Liver (tissue), 9 donors: ENCODE results near the gene TBC1D10B. TPM values are rescaled to one million over a fixed set of nuclear protein-coding genes. Genes with fewer than 3 reads are reported as not detected.
A peak's percentile ranks its signal among the peaks of the same experiment; 100 is the strongest.

Experiments
- DNase-seq: peaks from one replicate; pipeline ENCODE4 v3.0.0-alpha.2; 2017; ENCODE audit warnings: low spot score
- H3K27ac ChIP-seq, 2 donors: one replicate each; pipeline ENCODE4 v1.7.0; 2013; ENCODE audit warnings: inconsistent platforms in 2 of 2, low read length in 2 of 2, control low read depth in 1 of 2, low read depth in 1 of 2, mild to moderate bottlenecking in 1 of 2
- H3K27me3 ChIP-seq, 4 donors: one replicate each; pipeline versions ENCODE4 v1.6.1 to v1.7.0; 2013; ENCODE audit warnings: low read length in 3 of 4, inconsistent platforms in 1 of 4, mild to moderate bottlenecking in 1 of 4, moderate library complexity in 1 of 4; ENCODE audit not compliant: control insufficient read depth in 4 of 4, insufficient read depth in 4 of 4
- H3K36me3 ChIP-seq, 4 donors: one replicate each; pipeline versions ENCODE4 v1.6.1 to v1.7.0; 2013; ENCODE audit warnings: low read length in 3 of 4, mild to moderate bottlenecking in 3 of 4, low read depth in 1 of 4, moderate library complexity in 1 of 4; ENCODE audit not compliant: control insufficient read depth in 4 of 4, insufficient read depth in 3 of 4
- H3K4me1 ChIP-seq, 4 donors: one replicate each; pipeline versions ENCODE4 v1.6.1 to v1.7.0; 2013; ENCODE audit warnings: low read length in 3 of 4, mild to moderate bottlenecking in 3 of 4, moderate library complexity in 1 of 4; ENCODE audit not compliant: control insufficient read depth in 4 of 4, insufficient read depth in 4 of 4
- H3K4me3 ChIP-seq, 3 donors: one replicate each; pipeline versions ENCODE4 v1.6.1 to v1.7.0; 2013; ENCODE audit warnings: low read length in 3 of 3, control low read depth in 1 of 3, low read depth in 1 of 3, mild to moderate bottlenecking in 1 of 3
- H3K9ac ChIP-seq, 2 donors: one replicate each; pipeline ENCODE4 v1.7.0; 2013; ENCODE audit warnings: low read length in 2 of 2, mild to moderate bottlenecking in 2 of 2, moderate library complexity in 2 of 2, control low read depth in 1 of 2, low read depth in 1 of 2
- H3K9me3 ChIP-seq, 4 donors: one replicate each; pipeline versions ENCODE4 v1.6.1 to v1.7.0; 2013; ENCODE audit warnings: low read length in 3 of 4; ENCODE audit not compliant: control insufficient read depth in 4 of 4
- ATF3 ChIP-seq: IDR thresholded peaks from 2 replicates; pipeline ENCODE4 v1.6.1; 2016; ENCODE audit warnings: antibody characterized with exemption
- CTCF ChIP-seq: fragments of 150-350 bp; IDR thresholded peaks from 2 replicates; pipeline ENCODE4 v1.5.1; 2017; ENCODE audit warnings: improper control_type of control experiment, low read depth, low read length; ENCODE audit not compliant: missing input control
- EGR1 ChIP-seq, 2 donors: IDR thresholded peaks; 2 replicates each; pipeline ENCODE4 v1.6.1; 2016 to 2018; ENCODE audit warnings: antibody characterized with exemption in 2 of 2, low read depth in 2 of 2
- FOXA1 ChIP-seq: IDR thresholded peaks from 2 replicates; pipeline ENCODE4 v1.6.1; 2016; ENCODE audit warnings: antibody characterized with exemption
- FOXA2 ChIP-seq: IDR thresholded peaks from 2 replicates; pipeline ENCODE4 v1.6.1; 2016; ENCODE audit warnings: antibody characterized with exemption
- GABPA ChIP-seq, 2 donors: IDR thresholded peaks in 1 of 2; conservative IDR thresholded peaks in 1 of 2; 2 replicates each; pipeline ENCODE4 v1.6.1; 2016; ENCODE audit warnings: antibody characterized with exemption in 2 of 2, mild to moderate bottlenecking in 1 of 2, moderate library complexity in 1 of 2
- HNF4A ChIP-seq, 2 donors: conservative IDR thresholded peaks; 2 replicates each; pipeline ENCODE4 v1.6.1; 2016; ENCODE audit warnings: antibody characterized with exemption in 2 of 2, mild to moderate bottlenecking in 2 of 2
- HNF4G ChIP-seq: IDR thresholded peaks from 2 replicates; pipeline ENCODE4 v1.6.1; 2016; ENCODE audit warnings: antibody characterized with exemption
- JUND ChIP-seq, 2 donors: IDR thresholded peaks; 2 replicates each; pipeline ENCODE4 v1.6.1; 2016; ENCODE audit warnings: antibody characterized with exemption in 2 of 2
- MAX ChIP-seq: IDR thresholded peaks from 2 replicates; pipeline ENCODE4 v1.6.1; 2016; ENCODE audit warnings: antibody characterized with exemption
- NR2F2 ChIP-seq: IDR thresholded peaks from 2 replicates; pipeline ENCODE4 v1.6.1; 2016; ENCODE audit warnings: antibody characterized with exemption
- RAD21 ChIP-seq, 2 donors: IDR thresholded peaks; 2 replicates each; pipeline ENCODE4 v1.6.1; 2016; ENCODE audit warnings: antibody characterized with exemption in 2 of 2, mild to moderate bottlenecking in 2 of 2
- REST ChIP-seq: IDR thresholded peaks from 2 replicates; pipeline ENCODE4 v1.6.1; 2016; ENCODE audit warnings: antibody characterized with exemption, mild to moderate bottlenecking
- RXRA ChIP-seq, 2 donors: IDR thresholded peaks; 2 replicates each; pipeline ENCODE4 v1.6.1; 2017 to 2018; ENCODE audit warnings: antibody characterized with exemption in 2 of 2, mild to moderate bottlenecking in 1 of 2
- SP1 ChIP-seq: IDR thresholded peaks from 2 replicates; pipeline ENCODE4 v1.6.1; 2018; ENCODE audit warnings: antibody characterized with exemption, mild to moderate bottlenecking
- TAF1 ChIP-seq: conservative IDR thresholded peaks from 2 replicates; pipeline ENCODE4 v1.6.1; 2016; ENCODE audit warnings: antibody characterized with exemption, mild to moderate bottlenecking
- YY1 ChIP-seq: IDR thresholded peaks from 2 replicates; pipeline ENCODE4 v1.6.1; 2016; ENCODE audit warnings: antibody characterized with exemption, mild to moderate bottlenecking
- ZBTB33 ChIP-seq: IDR thresholded peaks from 2 replicates; pipeline ENCODE4 v1.6.1; 2016; ENCODE audit warnings: antibody characterized with exemption
- WGBS: extraction: QIAGEN DNeasy Blood & Tissue Kit; methylation state at CpG from one replicate; pipeline ENCODE4 v1.1.7; 2013; 5-methylcytosine and 5-hydroxymethylcytosine counted together
- polyA plus RNA-seq, 2 donors: library from polyadenylated mRNA; stranded (reverse) in 1 of 2; unstranded in 1 of 2; fragments of 200-250 nt in 1 of 2; fragments of >200 nt in 1 of 2; fragmentation: Nextera tagmentation in 1 of 2; extraction: Ambion mirVana in 1 of 2; gene quantifications; one replicate each; pipeline versions ENCODE4 v1.2.1 to v1.2.3, GENCODE V29; 2013 to 2015
- total RNA-seq, 2 donors: library from RNA; depleted of rRNA; stranded (reverse); fragments of >200 nt; gene quantifications; one replicate each; pipeline ENCODE4 v1.2.3, GENCODE V29; 2014
- donor health status: healthy.
- donor health status: healthy.
- donor health status: healthy.
- donor health status: healthy.
- donor health status: healthy.

The TBC1D10B gene
- total and polyA plus RNA-seq, 4 donors: 3.6 to 16.5 (median 12.6) TPM

- Histone ChIP-seq H3K27me3 (no peaks in the 10 kb centered on the region), H3K27ac (peak overlapping the region; percentile 63 to 87), H3K36me3 (peaks cover 0 to 3% (median 1%) of the 10 kb centered on the region in 4 donors), H3K9ac (peak overlapping the region in 1 of 2 donors; percentile 39), H3K4me1 (peaks cover 6 to 34% (median 23%) of the 10 kb centered on the region in 4 donors), H3K9me3 (no peaks in the 10 kb centered on the region), H3K4me3 (peak overlapping the region; percentile 61 to 85 (median 76))
- 22% methylated on average over 12 of the region's 12 CpGs for WGBS
- TF ChIP-seq SP1: no peak
- no peak for TF ChIP-seq EGR1 (IDR thresholded peaks at IDR 0.05; ENCODE audit: low read depth in 2 of 2)
- TF ChIP-seq RAD21 (IDR thresholded peaks at IDR 0.05): no peak
- no peak for TF ChIP-seq CTCF
- no peak for TF ChIP-seq TAF1
- no peak for TF ChIP-seq JUND (IDR thresholded peaks at IDR 0.05)
- TF ChIP-seq MAX: no peak
- no peak for TF ChIP-seq ZBTB33
- no peak for TF ChIP-seq YY1
- TF ChIP-seq FOXA2: no peak
- no peak for DNase-seq
These were observed 29.3 kb upstream of the TBC1D10B start for GRCh38 chr16:30399435-30400186.

- WGBS: 86% methylated on average over 23 of the region's 23 CpGs
- Histone ChIP-seq H3K4me3 (no peak overlapping the region), H3K4me1 (peaks cover 8 to 37% (median 24%) of the 10 kb centered on the region in 4 donors), H3K27me3 (no peaks in the 10 kb centered on the region), H3K27ac (no peak overlapping the region), H3K9ac (no peak overlapping the region), H3K36me3 (peaks cover 0 to 3% (median 1%) of the 10 kb centered on the region in 4 donors), H3K9me3 (no peaks in the 10 kb centered on the region)
- DNase-seq: no peak
- TF ChIP-seq EGR1 (IDR thresholded peaks at IDR 0.05; ENCODE audit: low read depth in 2 of 2) (no peak), YY1 (no peak), MAX (no peak), RXRA (IDR thresholded peaks at IDR 0.05) (no peak), NR2F2 (no peak), SP1 (no peak), HNF4A (conservative IDR thresholded peaks at IDR 0.05) (no peak), FOXA2 (no peak), RAD21 (IDR thresholded peaks at IDR 0.05) (no peak), FOXA1 (no peak), ATF3 (no peak), HNF4G (no peak), GABPA (IDR thresholded peaks at IDR 0.05 in 1 of 2, conservative IDR thresholded peaks at IDR 0.05 in 1 of 2) (no peak), ZBTB33 (no peak), REST (no peak), TAF1 (no peak), JUND (IDR thresholded peaks at IDR 0.05) (no peak)
These were observed 28.6 kb upstream of the TBC1D10B start for GRCh38 chr16:30398661-30399434.
